ENCODE results near the gene CLECL1.
A peak's percentile ranks its signal among the peaks of the same experiment; 100 is the strongest.
"Not testable (repeated sequence)": the region's sequence is repeated elsewhere in the genome, so short reads cannot be mapped to it uniquely, and the experiment has no call there.

Gene CLECL1

GRCh38 chr12:9719790-9720189, 13.1 kb downstream of the CLECL1 start:
- DNase-seq, result no peak

GRCh38 chr12:9718968-9719367, 13.9 kb downstream of the CLECL1 start:
- no peak for DNase-seq

GRCh38 chr12:9717070-9717925, 15.6 kb downstream of the CLECL1 start:
- no peak for DNase-seq

- not testable (repeated sequence) for DNase-seq
Observed at GRCh38 chr12:9713032-9713558, 19.8 kb downstream of the CLECL1 start.

- no peak for DNase-seq
Observed at GRCh38 chr12:9711664-9712063, 21.2 kb downstream of the CLECL1 start.

GRCh38 chr12:9710584-9711375, 22.1 kb downstream of the CLECL1 start:
- DNase-seq, result no peak

- no peak for DNase-seq
Observed at GRCh38 chr12:9708853-9709252, 24.0 kb downstream of the CLECL1 start.

- peak; percentile 16 for DNase-seq
Observed at GRCh38 chr12:9707864-9708808, 24.8 kb downstream of the CLECL1 start.

- DNase-seq, result no peak
Observed at GRCh38 chr12:9707356-9707755, 25.5 kb downstream of the CLECL1 start.

GRCh38 chr12:9706086-9706685, 26.7 kb downstream of the CLECL1 start:
- no peak for DNase-seq

- DNase-seq, result not testable (repeated sequence)
Observed at GRCh38 chr12:9704561-9704960, 28.3 kb downstream of the CLECL1 start.

GRCh38 chr12:9702255-9702654, 30.6 kb downstream of the CLECL1 start:
- DNase-seq, result no peak

GRCh38 chr12:9701380-9702154, 31.3 kb downstream of the CLECL1 start:
- no peak for DNase-seq

- DNase-seq, result no peak
Observed at GRCh38 chr12:9700606-9700956, 32.3 kb downstream of the CLECL1 start.

- no peak for DNase-seq
Observed at GRCh38 chr12:9699898-9700605, 32.8 kb downstream of the CLECL1 start.

GRCh38 chr12:9699269-9699897, 33.5 kb downstream of the CLECL1 start:
- no peak for DNase-seq

- no peak for DNase-seq
Observed at GRCh38 chr12:9698681-9699080, 34.2 kb downstream of the CLECL1 start.

- no peak for DNase-seq
Observed at GRCh38 chr12:9697619-9698018, 35.3 kb downstream of the CLECL1 start.

GRCh38 chr12:9695661-9696060, 37.2 kb downstream of the CLECL1 start:
- DNase-seq, result not testable (repeated sequence)

GRCh38 chr12:9695150-9695549, 37.7 kb downstream of the CLECL1 start:
- not testable (repeated sequence) for DNase-seq
